Fibroblast of lung (primary cell): ENCODE results near the gene SUCO.

Experiments
- EZH2 ChIP-seq: IDR thresholded peaks from 2 replicates; pipeline ENCODE4 v1.5.1; 2012; ENCODE audit warnings: low read length, control low read depth, mild to moderate bottlenecking; ENCODE audit errors: missing control alignments
- TF ChIP-seq, protein P1 (sequence below), 2 donors: IDR thresholded peaks in 1 of 2; conservative IDR thresholded peaks in 1 of 2; 1 replicate in 1 of 2; 2 replicates in 1 of 2; pipeline ENCODE4 v1.5.1; 2011 to 2012; ENCODE audit warnings: low read length in 2 of 2, control low read depth in 1 of 2, inconsistent platforms in 1 of 2, low read depth in 1 of 2, mild to moderate bottlenecking in 1 of 2

- TF ChIP-seq, protein P1, sequence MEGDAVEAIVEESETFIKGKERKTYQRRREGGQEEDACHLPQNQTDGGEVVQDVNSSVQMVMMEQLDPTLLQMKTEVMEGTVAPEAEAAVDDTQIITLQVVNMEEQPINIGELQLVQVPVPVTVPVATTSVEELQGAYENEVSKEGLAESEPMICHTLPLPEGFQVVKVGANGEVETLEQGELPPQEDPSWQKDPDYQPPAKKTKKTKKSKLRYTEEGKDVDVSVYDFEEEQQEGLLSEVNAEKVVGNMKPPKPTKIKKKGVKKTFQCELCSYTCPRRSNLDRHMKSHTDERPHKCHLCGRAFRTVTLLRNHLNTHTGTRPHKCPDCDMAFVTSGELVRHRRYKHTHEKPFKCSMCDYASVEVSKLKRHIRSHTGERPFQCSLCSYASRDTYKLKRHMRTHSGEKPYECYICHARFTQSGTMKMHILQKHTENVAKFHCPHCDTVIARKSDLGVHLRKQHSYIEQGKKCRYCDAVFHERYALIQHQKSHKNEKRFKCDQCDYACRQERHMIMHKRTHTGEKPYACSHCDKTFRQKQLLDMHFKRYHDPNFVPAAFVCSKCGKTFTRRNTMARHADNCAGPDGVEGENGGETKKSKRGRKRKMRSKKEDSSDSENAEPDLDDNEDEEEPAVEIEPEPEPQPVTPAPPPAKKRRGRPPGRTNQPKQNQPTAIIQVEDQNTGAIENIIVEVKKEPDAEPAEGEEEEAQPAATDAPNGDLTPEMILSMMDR (conservative IDR thresholded peaks at IDR 0.05 in 1 of 2, IDR thresholded peaks at IDR 0.05 in 1 of 2; ENCODE audit: low read depth in 1 of 2, low read length in 2 of 2): no peak
- no peak for TF ChIP-seq EZH2
Measured at GRCh38 chr1:172545396-172546004, 12.6 kb downstream of the SUCO start.
